T-helper 2 cell (primary cell): ENCODE data around the gene RFPL3.
"Not testable (repeated sequence)": the region's sequence is repeated elsewhere in the genome, so short reads cannot be mapped to it uniquely, and the experiment has no call there.

Experiments used
- DNase-seq, 5 experiments: peaks; one replicate each; pipeline versions ENCODE4 v3.0.0 to v3.0.0-alpha.2; 2012 to 2022

RFPL3 gene

GRCh38 chr22:32354360-32355351, 3.0 kb upstream of the RFPL3 start:
- DNase-seq: peak in 1 of 5 experiments; percentile 19

DNA sequence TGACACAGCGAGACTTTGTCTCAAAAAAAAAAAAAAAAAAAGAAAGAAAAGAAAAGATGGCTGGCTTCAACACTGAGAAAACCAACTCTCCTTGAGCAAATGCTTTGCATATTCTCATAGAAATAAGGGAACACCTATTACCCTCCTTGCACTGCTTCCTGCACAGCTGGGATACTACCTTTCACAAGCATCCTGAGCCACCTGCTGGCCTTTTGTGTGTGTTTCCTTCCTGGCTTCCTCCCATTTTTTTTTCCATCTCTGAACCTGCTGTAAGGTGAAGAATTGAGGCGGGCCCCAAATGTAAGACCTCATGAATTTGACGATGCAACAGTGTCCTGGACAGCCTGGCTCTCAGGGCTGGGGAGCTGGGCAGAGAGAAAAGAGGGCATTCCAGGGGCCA, 1.9 kb upstream of the RFPL3 start:
- no peak for DNase-seq

DNA sequence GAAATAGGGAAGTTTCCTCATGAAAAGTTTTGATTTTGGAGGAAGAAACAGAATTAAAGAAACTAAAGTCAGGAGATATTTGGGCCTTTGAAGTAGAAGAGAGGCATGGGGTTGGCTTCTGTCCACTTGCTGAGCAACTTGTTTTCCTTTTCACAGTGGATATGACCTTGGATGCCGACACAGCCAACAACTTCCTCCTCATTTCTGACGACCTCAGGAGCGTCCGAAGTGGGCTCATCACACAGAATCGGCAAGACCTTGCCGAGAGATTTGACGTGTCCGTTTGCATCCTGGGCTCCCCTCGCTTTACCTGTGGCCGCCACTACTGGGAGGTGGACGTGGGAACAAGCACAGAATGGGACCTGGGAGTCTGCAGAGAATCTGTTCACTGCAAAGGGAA, 2.4 kb downstream of the RFPL3 start:
- DNase-seq: not testable (repeated sequence)

GRCh38 chr22:32361257-32361656, 3.6 kb downstream of the RFPL3 start:
- DNase-seq: no peak

- no peak for DNase-seq
Observed at GRCh38 chr22:32364210-32364609, 6.5 kb downstream of the RFPL3 start.

DNA sequence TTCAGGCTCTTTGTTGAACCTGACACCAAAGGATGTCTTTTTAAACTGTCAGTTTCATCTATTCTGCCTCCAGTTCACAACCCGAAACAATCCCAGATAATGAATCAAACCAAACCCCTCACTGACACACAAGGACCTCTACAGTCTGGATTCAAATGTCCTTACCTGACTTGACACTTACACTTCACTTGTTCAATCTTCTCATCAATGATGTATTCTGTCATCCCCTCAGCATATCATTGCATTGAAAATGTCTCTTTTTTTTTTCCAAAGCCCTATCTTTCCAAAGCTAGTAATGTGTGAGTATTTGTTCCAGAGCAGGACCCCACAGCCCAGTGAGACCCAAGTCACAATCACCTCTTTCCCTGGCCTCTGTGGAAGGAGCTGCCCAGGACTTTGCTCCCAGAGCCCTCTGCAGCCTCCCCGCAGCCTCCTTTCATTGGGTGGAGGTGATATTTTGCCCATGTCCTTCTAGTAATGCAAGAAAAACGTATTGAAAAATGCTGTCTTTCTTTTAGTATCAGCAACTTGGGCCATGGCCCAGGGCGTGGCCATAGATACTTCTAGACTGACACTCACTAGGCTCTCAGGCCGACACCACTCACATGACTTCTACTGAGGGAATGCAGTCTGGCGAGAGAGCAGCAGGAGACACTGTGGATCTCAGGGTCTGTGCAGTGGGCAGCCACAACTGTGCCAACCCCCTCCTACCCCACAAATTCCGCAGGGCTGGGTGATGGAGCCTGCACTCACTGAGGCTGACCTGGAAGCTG, 18.2 kb downstream of the RFPL3 start:
- no peak for DNase-seq

DNA sequence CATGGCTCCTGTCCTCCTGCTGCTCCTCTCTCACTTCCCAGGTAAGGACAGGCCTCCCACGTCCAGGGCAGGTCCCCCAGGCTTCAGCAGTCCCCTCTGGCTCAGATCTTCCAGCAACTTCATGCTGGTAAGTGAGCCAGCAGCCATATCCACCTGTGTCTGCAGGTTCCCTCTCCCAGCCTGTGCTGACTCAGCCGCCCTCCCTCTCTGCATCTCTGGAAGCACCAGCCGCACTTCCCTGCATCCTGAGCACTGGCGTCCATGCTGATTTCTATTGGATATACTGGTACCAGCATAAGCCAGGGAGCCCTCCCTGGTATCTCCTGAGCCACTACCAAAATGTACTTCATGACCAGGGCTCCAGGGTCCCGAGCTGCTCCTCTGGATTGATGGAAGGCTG, 19.0 kb downstream of the RFPL3 start:
- no peak for DNase-seq

DNA sequence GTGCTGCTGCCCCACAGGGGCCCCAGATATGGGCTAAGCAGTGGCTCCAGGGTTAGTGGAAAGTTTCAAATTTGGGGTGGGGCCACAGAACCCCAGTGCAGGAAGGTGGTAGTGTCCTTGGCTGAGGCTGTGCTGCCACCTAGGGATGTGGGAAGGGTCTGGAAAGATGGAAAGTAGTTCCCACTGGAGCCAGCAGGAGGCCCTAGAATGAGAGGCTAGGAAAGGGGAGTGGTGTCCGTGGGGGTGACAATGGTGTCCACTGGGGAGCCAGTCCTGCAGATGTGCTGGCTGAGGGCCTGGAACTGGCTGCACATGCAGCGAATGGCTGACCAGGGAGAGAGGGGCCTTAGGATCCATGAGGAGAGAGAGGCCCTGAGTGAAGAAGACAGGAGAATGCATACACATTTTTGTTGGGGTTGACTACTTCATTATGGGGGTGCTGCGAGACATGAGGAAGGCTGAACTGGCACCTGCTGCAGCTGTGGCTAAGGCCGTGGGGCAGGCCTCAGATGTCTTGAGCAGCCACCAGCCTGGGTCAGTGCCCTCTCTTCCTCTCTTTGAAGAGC, 21.1 kb downstream of the RFPL3 start:
- peak in 1 of 5 experiments; percentile 16 for DNase-seq

DNA sequence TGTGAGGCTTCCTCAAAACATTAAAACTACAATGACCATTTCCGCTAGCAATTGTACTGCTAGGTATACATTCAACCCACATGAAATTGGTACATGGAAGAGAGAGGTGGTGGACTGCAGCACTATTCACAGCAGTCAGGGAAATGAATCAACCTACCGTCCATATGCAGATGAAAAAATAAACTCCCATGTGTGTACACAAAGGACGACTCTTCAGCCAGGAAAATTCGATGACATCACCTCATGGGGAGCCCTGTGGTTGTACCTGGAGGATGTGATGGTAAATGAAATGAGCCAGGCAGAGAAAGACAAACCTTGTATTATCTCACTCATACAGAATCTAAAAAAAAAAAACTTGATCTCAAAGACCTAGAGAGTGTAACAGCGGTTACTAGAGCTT, 23.3 kb downstream of the RFPL3 start:
- no peak for DNase-seq

DNA sequence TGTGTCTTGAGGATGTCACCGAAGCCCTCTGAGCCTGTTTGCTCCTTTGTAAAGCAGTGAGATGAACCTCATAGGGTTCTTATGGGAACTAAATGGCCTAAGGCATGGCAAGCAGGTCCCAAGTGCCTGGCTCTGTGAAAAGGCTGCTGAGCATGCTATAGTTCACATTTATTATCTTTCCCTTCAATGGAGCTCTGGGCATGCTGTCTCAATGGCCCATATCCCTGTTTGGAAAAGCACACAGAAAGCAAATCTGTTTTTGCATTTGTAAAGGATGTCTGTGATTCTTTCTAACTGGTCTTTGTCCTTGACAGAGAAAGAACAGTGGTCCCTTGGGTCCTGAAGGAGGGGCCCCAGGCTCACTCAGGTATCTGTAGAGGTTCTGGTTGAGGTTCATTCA, 28.0 kb downstream of the RFPL3 start:
- DNase-seq: no peak

GRCh38 chr22:32389685-32390084, 32.0 kb downstream of the RFPL3 start:
- peak in 1 of 5 experiments; percentile 41 for DNase-seq

GRCh38 chr22:32395107-32395506, 37.4 kb downstream of the RFPL3 start:
- DNase-seq: peak in 1 of 5 experiments; percentile 64

GRCh38 chr22:32396255-32396654, 38.6 kb downstream of the RFPL3 start:
- DNase-seq: no peak

DNA sequence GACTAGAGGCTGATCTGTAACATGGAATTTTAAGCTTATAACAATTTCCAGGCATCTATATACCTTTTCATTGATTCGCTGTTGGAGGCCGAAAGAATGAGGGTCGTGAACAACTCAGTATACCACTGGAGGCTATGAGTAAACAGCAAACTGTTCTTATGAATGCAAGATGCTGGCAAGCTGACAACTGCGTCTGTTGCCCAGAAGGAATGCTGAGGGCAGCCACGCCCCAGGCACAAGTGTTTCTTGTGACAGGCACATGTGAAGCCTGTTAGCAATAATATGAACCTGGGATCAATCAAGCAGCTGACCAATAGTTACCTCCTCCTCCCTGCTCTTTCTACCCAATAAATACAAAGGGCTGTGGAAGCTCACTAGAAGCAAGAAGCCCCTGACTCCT, 39.1 kb downstream of the RFPL3 start:
- no peak for DNase-seq

DNA sequence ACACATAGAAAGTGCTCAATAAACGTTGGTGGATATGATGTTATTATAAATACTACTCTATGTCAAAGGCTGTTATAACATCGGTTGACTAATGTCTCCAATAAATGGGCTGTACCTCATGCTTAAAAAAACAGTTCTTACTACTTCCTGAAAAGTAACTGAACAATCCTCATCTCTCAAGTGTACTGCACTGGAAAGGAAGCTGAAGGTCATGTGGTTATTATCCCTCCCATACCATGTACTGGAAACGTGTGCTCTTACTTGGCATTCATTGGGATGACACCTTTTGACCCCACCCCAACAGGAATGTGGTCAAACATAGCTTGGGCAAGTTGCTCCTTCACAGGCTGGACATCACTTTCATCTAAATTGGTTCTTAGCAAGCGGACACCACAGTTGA, 43.8 kb downstream of the RFPL3 start:
- no peak for DNase-seq

- DNase-seq: no peak
Observed at GRCh38 chr22:32404021-32404420, 46.4 kb downstream of the RFPL3 start.

DNA sequence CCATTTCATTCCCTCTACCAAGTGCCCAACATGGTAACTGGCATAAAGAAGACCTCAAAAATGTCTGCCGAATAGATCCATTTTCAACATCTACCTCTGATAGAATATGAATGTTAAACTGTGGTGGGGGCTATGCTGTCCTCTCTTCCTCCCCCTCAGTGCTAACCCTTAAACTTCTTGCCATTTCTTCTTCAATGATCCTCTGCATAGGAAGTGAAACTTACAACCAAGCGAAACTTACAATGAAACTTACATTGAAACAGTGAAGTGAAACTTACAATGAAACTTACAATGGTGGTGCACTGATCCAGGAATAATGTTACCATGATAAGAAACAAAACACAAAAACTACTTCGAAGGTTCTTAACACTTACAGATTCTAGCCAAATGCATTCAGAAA, 49.6 kb downstream of the RFPL3 start:
- peak in 1 of 5 experiments; percentile 40 for DNase-seq

GRCh38 chr22:32407936-32408335, 50.3 kb downstream of the RFPL3 start:
- DNase-seq: no peak

GRCh38 chr22:32409977-32410376, 52.3 kb downstream of the RFPL3 start:
- DNase-seq: no peak

GRCh38 chr22:32410459-32410858, 52.8 kb downstream of the RFPL3 start:
- peak in 1 of 5 experiments; percentile 43 for DNase-seq
